ENCODE data around the gene STRAP. TPM values are rescaled to one million over a fixed set of nuclear protein-coding genes. Genes with fewer than 3 reads are reported as not detected.

The STRAP gene
- total and polyA plus RNA-seq, 12 donors = 48.6 to 231 (median 92.8) TPM

DNA sequence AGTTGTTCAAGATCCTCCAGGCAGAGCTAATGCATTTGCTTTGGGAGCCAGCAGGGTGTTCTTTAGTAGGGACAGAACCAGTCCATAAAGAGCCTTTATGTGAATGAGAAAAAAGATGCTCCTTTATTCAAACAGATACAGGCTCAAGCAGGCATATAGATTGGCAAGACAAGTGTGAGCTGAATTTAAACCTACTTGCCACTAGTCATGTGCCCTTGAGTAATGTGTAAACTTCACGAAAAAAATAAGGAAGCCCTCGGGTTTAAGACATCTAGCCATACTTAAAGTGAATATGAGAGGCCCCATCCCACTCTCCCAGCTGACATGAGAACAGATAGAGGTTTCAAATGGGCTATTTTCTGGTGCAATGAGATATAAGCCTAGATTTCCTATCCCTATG is 43.1 kb upstream of the STRAP start:
- intact Hi-C loops (cut with DNase I) = no loop called here
- Histone ChIP-seq H3K27me3 (no peaks in the 10 kb centered on the region), H3K36me3 (replicated peaks in 1 of 2) (no peaks in the 10 kb centered on the region), H3K9me3 (replicated peaks in 1 of 3) (no peaks in the 10 kb centered on the region), H3K4me3 (no peak overlapping the region), H3K27ac (no peak overlapping the region), H3K4me1 (replicated peaks in 1 of 2) (no peaks in the 10 kb centered on the region)
- 41 to 60% (median 52%) methylated on average over 2 of the region's 2 CpGs for WGBS, 4 donors
- no peak for DNase-seq
- TF ChIP-seq, protein P1, sequence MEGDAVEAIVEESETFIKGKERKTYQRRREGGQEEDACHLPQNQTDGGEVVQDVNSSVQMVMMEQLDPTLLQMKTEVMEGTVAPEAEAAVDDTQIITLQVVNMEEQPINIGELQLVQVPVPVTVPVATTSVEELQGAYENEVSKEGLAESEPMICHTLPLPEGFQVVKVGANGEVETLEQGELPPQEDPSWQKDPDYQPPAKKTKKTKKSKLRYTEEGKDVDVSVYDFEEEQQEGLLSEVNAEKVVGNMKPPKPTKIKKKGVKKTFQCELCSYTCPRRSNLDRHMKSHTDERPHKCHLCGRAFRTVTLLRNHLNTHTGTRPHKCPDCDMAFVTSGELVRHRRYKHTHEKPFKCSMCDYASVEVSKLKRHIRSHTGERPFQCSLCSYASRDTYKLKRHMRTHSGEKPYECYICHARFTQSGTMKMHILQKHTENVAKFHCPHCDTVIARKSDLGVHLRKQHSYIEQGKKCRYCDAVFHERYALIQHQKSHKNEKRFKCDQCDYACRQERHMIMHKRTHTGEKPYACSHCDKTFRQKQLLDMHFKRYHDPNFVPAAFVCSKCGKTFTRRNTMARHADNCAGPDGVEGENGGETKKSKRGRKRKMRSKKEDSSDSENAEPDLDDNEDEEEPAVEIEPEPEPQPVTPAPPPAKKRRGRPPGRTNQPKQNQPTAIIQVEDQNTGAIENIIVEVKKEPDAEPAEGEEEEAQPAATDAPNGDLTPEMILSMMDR (IDR thresholded peaks at IDR 0.05) = no peak
- TF ChIP-seq POLR2A (IDR thresholded peaks at IDR 0.05) = no peak

DNA sequence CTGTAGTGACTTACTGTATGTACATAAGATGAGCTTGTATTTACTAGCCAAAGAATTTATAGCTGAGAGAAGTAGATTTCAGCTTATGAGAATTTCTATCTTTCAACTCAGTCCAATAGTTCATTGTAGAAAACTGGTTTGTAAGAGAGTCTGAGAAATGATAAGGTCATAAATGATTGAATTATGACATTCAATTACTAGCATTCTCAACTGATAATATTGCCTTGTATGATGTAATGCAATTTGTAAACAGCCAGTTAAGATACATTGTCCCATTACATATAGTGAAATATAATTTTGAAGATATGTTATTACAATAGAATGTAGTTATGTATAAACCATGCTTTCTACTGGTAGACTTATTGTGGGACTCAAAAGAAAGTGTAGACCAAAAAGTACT is 42.5 kb upstream of the STRAP start:
- Histone ChIP-seq H3K4me1 (replicated peaks in 1 of 2) (no peaks in the 10 kb centered on the region), H3K27ac (no peak overlapping the region), H3K9me3 (replicated peaks in 1 of 3) (no peaks in the 10 kb centered on the region), H3K4me3 (no peak overlapping the region), H3K27me3 (no peaks in the 10 kb centered on the region), H3K36me3 (replicated peaks in 1 of 2) (no peaks in the 10 kb centered on the region)
- TF ChIP-seq POLR2A (IDR thresholded peaks at IDR 0.05) = no peak
- TF ChIP-seq, protein P1 (IDR thresholded peaks at IDR 0.05) = no peak
- DNase-seq = no peak
- intact Hi-C loops (cut with DNase I) = no loop called here

DNA sequence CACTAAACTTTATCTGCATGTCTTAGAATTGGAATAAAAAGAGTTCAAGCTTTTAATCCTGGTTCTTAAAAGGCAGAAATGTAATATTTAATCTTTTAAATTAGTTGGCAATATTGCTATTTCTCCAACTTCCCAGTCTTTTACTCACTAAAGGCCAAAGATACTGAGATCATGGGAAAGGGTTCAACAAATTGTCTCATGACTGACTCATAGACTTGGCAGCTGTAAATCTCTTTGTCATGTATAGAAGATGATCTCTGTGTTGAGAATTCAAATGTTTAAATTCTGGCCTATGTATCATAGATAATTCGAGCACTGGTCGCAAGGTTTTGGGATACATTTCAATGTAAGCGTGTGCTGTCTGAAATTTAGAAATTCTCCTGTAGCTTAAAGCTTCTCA is 40.1 kb upstream of the STRAP start:
- intact Hi-C loops (cut with DNase I) = no loop called here
- Histone ChIP-seq H3K27me3 (no peaks in the 10 kb centered on the region), H3K9me3 (replicated peaks in 1 of 3) (no peaks in the 10 kb centered on the region), H3K4me3 (no peak overlapping the region), H3K36me3 (replicated peaks in 1 of 2) (no peaks in the 10 kb centered on the region), H3K27ac (no peak overlapping the region), H3K4me1 (replicated peaks in 1 of 2) (peaks cover 0 to 4% of the 10 kb centered on the region in 2 donors)
- no peak for TF ChIP-seq POLR2A (IDR thresholded peaks at IDR 0.05)
- WGBS, 4 donors = 84 to 92% (median 89%) methylated on average over 3 of the region's 3 CpGs
- DNase-seq = no peak

DNA sequence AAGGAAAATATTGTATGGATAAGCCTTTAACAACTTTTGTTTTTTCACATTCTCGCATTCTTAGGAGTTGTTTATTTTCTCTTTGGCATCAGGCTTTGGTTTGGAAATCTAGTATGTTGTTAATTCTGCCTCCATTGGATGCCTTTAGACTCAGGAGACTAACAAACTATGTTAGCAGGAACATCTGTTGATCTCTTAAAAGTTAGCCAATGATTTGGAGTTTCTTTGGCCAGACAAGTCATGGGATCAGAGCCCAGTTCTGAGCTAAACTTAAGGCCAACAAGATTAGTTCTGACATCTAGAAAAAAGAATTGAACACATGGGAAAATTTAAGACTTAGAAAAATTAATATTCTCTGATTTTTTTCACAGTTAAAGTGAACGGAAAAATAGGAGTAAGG is 35.3 kb upstream of the STRAP start:
- no peaks in the 10 kb centered on the region for H3K36me3 ChIP-seq (replicated peaks in 1 of 2)
- no peaks in the 10 kb centered on the region for H3K27me3 ChIP-seq
- H3K9me3 ChIP-seq (replicated peaks in 1 of 3) = no peaks in the 10 kb centered on the region
- H3K4me1 ChIP-seq (replicated peaks in 1 of 2) = peaks cover 0 to 4% of the 10 kb centered on the region in 2 donors
- intact Hi-C loops (cut with DNase I) = no loop called here
- no peak for DNase-seq
- WGBS, 4 donors = 63 to 73% (median 72%) methylated on average over 2 of the region's 2 CpGs
- no peak overlapping the region for H3K27ac ChIP-seq
- H3K4me3 ChIP-seq = no peak overlapping the region
- TF ChIP-seq, protein P1 (IDR thresholded peaks at IDR 0.05) = no peak
- TF ChIP-seq POLR2A (IDR thresholded peaks at IDR 0.05) = no peak

DNA sequence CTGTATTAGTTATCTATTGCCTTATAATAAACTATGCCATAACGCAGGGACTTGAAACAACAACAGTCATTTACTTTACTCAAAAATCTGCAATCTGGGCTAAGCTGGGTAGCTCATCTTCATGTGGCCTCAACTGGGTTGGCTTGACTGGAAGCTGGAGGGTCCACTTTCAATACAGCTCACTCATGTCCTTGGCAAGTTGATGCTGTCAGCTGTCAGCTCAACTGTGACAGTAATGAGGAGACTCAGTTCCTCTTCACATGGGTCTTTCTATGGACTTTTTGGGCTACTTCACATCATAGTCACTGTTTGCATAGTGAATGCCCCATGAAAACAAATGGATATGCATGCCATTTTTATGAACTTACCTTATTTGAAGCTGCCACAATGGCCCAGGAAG is 33.6 kb upstream of the STRAP start:
- DNase-seq = no peak
- Histone ChIP-seq H3K27me3 (no peaks in the 10 kb centered on the region), H3K36me3 (replicated peaks in 1 of 2) (no peaks in the 10 kb centered on the region), H3K4me3 (no peak overlapping the region), H3K27ac (no peak overlapping the region), H3K4me1 (replicated peaks in 1 of 2) (peaks cover 0 to 4% of the 10 kb centered on the region in 2 donors), H3K9me3 (replicated peaks in 1 of 3) (no peaks in the 10 kb centered on the region)
- TF ChIP-seq POLR2A (IDR thresholded peaks at IDR 0.05) = no peak
- TF ChIP-seq, protein P1 (IDR thresholded peaks at IDR 0.05) = no peak
- WGBS, 4 donors = 76 to 93% (median 84%) methylated on average over 1 of the region's 1 CpG
- intact Hi-C loops (cut with DNase I) = no loop called here

Measured in adrenal gland (tissue), 12 donors.